WTC11 (cell line): Measurements from ENCODE around the gene SMPD2.

Experiments used
- CREM ChIP-seq: sonication (generic); formaldehyde crosslinking; IDR thresholded peaks from 2 replicates; pipeline ENCODE4 v1.8.1; 2022; ENCODE audit warnings: mild to moderate bottlenecking, missing genetic modification reagents, moderate library complexity
- ESRRA ChIP-seq: sonication (generic); formaldehyde crosslinking; IDR thresholded peaks from 2 replicates; pipeline ENCODE4 v1.8.1; 2022; ENCODE audit warnings: mild to moderate bottlenecking, missing genetic modification reagents, borderline replicate concordance
- MXD4 ChIP-seq: fragments of 250-450 bp; sonication (Bioruptor Pico); IDR thresholded peaks from 2 replicates; pipeline ENCODE4 v1.8.0; 2021; ENCODE audit warnings: mild to moderate bottlenecking, moderate library complexity, borderline replicate concordance
- NFYB ChIP-seq: sonication (generic); formaldehyde crosslinking; conservative IDR thresholded peaks from 2 replicates; pipeline ENCODE4 v1.8.0; 2022; ENCODE audit warnings: low read depth, missing genetic modification reagents
- PREB ChIP-seq: sonication (generic); formaldehyde crosslinking; IDR thresholded peaks from 2 replicates; pipeline ENCODE4 v1.8.1; 2022; ENCODE audit warnings: mild to moderate bottlenecking, missing genetic modification reagents, moderate library complexity, borderline replicate concordance
- RORB ChIP-seq: fragments of 250-450 bp; sonication (Bioruptor Pico); IDR thresholded peaks from 2 replicates; pipeline ENCODE4 v1.9.0; 2021; ENCODE audit warnings: mild to moderate bottlenecking
- TEAD1 ChIP-seq: sonication (generic); formaldehyde crosslinking; IDR thresholded peaks from 2 replicates; pipeline ENCODE4 v1.8.0; 2022; ENCODE audit warnings: mild to moderate bottlenecking, missing genetic modification reagents
- ZNF232 ChIP-seq: sonication (generic); formaldehyde crosslinking; IDR thresholded peaks from 2 replicates; pipeline ENCODE4 v1.8.0; 2022; ENCODE audit warnings: mild to moderate bottlenecking, missing genetic modification reagents
- ZNF512 ChIP-seq: sonication (generic); formaldehyde crosslinking; IDR thresholded peaks from 2 replicates; pipeline ENCODE4 v1.8.1; 2022; ENCODE audit warnings: missing genetic modification reagents, borderline replicate concordance
- TF ChIP-seq, protein P1 (sequence below): fragments of 200-600 bp; IDR thresholded peaks from 2 replicates; pipeline ENCODE4 v1.8.0; 2022; ENCODE audit warnings: antibody characterized with exemption
- TF ChIP-seq, protein P2 (sequence below): sonication (generic); formaldehyde crosslinking; IDR thresholded peaks from 2 replicates; pipeline ENCODE4 v1.8.1; 2022; ENCODE audit warnings: low read depth, missing genetic modification reagents, borderline replicate concordance
- TF ChIP-seq, protein P3 (sequence below): sonication (generic); formaldehyde crosslinking; conservative IDR thresholded peaks from 2 replicates; pipeline ENCODE4 v1.8.1; 2022; ENCODE audit warnings: mild to moderate bottlenecking, missing genetic modification reagents

- TF ChIP-seq, protein P1, sequence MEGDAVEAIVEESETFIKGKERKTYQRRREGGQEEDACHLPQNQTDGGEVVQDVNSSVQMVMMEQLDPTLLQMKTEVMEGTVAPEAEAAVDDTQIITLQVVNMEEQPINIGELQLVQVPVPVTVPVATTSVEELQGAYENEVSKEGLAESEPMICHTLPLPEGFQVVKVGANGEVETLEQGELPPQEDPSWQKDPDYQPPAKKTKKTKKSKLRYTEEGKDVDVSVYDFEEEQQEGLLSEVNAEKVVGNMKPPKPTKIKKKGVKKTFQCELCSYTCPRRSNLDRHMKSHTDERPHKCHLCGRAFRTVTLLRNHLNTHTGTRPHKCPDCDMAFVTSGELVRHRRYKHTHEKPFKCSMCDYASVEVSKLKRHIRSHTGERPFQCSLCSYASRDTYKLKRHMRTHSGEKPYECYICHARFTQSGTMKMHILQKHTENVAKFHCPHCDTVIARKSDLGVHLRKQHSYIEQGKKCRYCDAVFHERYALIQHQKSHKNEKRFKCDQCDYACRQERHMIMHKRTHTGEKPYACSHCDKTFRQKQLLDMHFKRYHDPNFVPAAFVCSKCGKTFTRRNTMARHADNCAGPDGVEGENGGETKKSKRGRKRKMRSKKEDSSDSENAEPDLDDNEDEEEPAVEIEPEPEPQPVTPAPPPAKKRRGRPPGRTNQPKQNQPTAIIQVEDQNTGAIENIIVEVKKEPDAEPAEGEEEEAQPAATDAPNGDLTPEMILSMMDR = no peak
- no peak for TF ChIP-seq ZNF232
- TF ChIP-seq PREB (CRISPR knock-in tag) = no peak
- no peak for TF ChIP-seq TEAD1 (CRISPR knock-in tag)
- TF ChIP-seq NFYB = no peak
- no peak for TF ChIP-seq CREM (CRISPR knock-in tag)
- TF ChIP-seq, protein P2, sequence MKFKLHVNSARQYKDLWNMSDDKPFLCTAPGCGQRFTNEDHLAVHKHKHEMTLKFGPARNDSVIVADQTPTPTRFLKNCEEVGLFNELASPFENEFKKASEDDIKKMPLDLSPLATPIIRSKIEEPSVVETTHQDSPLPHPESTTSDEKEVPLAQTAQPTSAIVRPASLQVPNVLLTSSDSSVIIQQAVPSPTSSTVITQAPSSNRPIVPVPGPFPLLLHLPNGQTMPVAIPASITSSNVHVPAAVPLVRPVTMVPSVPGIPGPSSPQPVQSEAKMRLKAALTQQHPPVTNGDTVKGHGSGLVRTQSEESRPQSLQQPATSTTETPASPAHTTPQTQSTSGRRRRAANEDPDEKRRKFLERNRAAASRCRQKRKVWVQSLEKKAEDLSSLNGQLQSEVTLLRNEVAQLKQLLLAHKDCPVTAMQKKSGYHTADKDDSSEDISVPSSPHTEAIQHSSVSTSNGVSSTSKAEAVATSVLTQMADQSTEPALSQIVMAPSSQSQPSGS (CRISPR knock-in tag) = no peak
- no peak for TF ChIP-seq RORB (CRISPR knock-in tag)
- TF ChIP-seq, protein P3, sequence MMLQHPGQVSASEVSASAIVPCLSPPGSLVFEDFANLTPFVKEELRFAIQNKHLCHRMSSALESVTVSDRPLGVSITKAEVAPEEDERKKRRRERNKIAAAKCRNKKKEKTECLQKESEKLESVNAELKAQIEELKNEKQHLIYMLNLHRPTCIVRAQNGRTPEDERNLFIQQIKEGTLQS (CRISPR knock-in tag) = no peak
- no peak for TF ChIP-seq ZNF512
- TF ChIP-seq MXD4 (CRISPR knock-in tag) = no peak
- no peak for TF ChIP-seq ESRRA
Measured at GRCh38 chr6:109457562-109457996, 17.1 kb downstream of the SMPD2 start.
